NCI-H1436 (cell line): ENCODE results near the gene CCND1.

Experiments used
- DNase-seq: peaks from one replicate; lab custom pipeline; 2025; lab: John Stamatoyannopoulos, UW

Gene CCND1

GRCh38 chr11:69653406-69653960, 12.5 kb downstream of the CCND1 start:
- no peak for DNase-seq

- DNase-seq, result no peak
Observed at GRCh38 chr11:69654001-69654659, 13.2 kb downstream of the CCND1 start.

GRCh38 chr11:69654660-69655478, 13.9 kb downstream of the CCND1 start:
- DNase-seq, result no peak

GRCh38 chr11:69655479-69656428, 14.8 kb downstream of the CCND1 start:
- no peak for DNase-seq

- no peak for DNase-seq
Observed at GRCh38 chr11:69656536-69657455, 15.8 kb downstream of the CCND1 start.

- no peak for DNase-seq
Observed at GRCh38 chr11:69657456-69657910, 16.5 kb downstream of the CCND1 start.

- no peak for DNase-seq
Observed at GRCh38 chr11:69657911-69658625, 17.1 kb downstream of the CCND1 start.

GRCh38 chr11:69658626-69659450, 17.9 kb downstream of the CCND1 start:
- DNase-seq, result no peak

- DNase-seq, result no peak
Observed at GRCh38 chr11:69659591-69659990, 18.6 kb downstream of the CCND1 start.

- DNase-seq, result no peak
Observed at GRCh38 chr11:69660001-69660500, 19.1 kb downstream of the CCND1 start.

GRCh38 chr11:69661413-69661715, 20.4 kb downstream of the CCND1 start:
- no peak for DNase-seq

GRCh38 chr11:69662021-69662698, 21.2 kb downstream of the CCND1 start:
- no peak for DNase-seq

GRCh38 chr11:69662806-69663205, 21.9 kb downstream of the CCND1 start:
- DNase-seq, result no peak

GRCh38 chr11:69663326-69663725, 22.4 kb downstream of the CCND1 start:
- DNase-seq, result no peak

- DNase-seq, result no peak
Observed at GRCh38 chr11:69664103-69664775, 23.3 kb downstream of the CCND1 start.

GRCh38 chr11:69664901-69665300, 23.9 kb downstream of the CCND1 start:
- DNase-seq, result no peak

- DNase-seq, result no peak
Observed at GRCh38 chr11:69665669-69666068, 24.7 kb downstream of the CCND1 start.

GRCh38 chr11:69666261-69666660, 25.3 kb downstream of the CCND1 start:
- DNase-seq, result no peak
